ENCODE data around the gene EFNB3.

- no peak for TF ChIP-seq ATF3 (IDR thresholded peaks at IDR 0.05; ENCODE audit: insufficient read depth, low read depth, low read length)
- no peak for TF ChIP-seq KDM4A (IDR thresholded peaks at IDR 0.05; ENCODE audit: low read depth, low read length, severe bottlenecking)
These were observed 28.5 kb upstream of the EFNB3 start for GRCh38 chr17:7676533-7676932.

Measured in H1 (cell line).